Keratinocyte (primary cell): Measurements from ENCODE around the gene SLC7A6.

ENCODE experiments used
- EZH2 ChIP-seq: IDR thresholded peaks from one replicate; pipeline ENCODE4 v1.6.1; 2012; ENCODE audit warnings: inconsistent platforms, mild to moderate bottlenecking, low read length, moderate library complexity
- TF ChIP-seq, protein P1 (sequence below), 3 experiments: IDR thresholded peaks in 1 of 3; conservative IDR thresholded peaks in 1 of 3; optimal IDR thresholded peaks in 1 of 3; 2 replicates in 2 of 3; 3 replicates in 1 of 3; pipeline versions ENCODE3 to v1.5.1; 2011; ENCODE audit warnings: low read length in 3 of 3, mild to moderate bottlenecking in 3 of 3, moderate library complexity in 2 of 3, control low read depth in 1 of 3, inconsistent platforms in 1 of 3; ENCODE audit not compliant: insufficient read depth in 2 of 3; ENCODE audit errors: extremely low read depth in 1 of 3

DNA sequence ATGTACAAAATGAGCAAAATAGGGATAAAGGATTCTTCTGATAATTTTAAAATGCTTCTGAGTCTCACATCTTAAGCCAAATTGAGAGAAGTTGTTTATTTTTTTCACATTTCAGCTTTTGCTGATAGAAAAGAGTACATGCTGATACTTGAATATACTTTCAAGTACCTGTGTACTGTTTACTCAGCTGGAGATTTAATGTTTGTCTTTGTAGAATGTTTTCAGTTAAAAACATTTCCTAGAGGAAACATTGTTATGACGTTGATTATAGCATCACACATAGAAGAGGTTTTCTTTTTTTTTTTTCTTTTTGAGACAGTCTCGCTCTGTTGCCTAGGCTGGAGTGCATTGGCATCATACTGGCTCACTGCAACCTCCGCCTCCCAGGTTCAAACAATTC is 48.1 kb upstream of the SLC7A6 start:
- TF ChIP-seq, protein P1, sequence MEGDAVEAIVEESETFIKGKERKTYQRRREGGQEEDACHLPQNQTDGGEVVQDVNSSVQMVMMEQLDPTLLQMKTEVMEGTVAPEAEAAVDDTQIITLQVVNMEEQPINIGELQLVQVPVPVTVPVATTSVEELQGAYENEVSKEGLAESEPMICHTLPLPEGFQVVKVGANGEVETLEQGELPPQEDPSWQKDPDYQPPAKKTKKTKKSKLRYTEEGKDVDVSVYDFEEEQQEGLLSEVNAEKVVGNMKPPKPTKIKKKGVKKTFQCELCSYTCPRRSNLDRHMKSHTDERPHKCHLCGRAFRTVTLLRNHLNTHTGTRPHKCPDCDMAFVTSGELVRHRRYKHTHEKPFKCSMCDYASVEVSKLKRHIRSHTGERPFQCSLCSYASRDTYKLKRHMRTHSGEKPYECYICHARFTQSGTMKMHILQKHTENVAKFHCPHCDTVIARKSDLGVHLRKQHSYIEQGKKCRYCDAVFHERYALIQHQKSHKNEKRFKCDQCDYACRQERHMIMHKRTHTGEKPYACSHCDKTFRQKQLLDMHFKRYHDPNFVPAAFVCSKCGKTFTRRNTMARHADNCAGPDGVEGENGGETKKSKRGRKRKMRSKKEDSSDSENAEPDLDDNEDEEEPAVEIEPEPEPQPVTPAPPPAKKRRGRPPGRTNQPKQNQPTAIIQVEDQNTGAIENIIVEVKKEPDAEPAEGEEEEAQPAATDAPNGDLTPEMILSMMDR (optimal IDR thresholded peaks at IDR 0.05 in 1 of 3, IDR thresholded peaks at IDR 0.05 in 1 of 3, conservative IDR thresholded peaks at IDR 0.05 in 1 of 3; ENCODE audit: extremely low read depth in 1 of 3, insufficient read depth in 2 of 3, low read length in 3 of 3) = no peak
- no peak for TF ChIP-seq EZH2
